GM19193 (cell line): ENCODE results near the gene MYH6.

Source experiments
- POLR2A ChIP-seq: IDR thresholded peaks from 4 replicates; pipeline ENCODE4 v1.6.1; 2011; ENCODE audit not compliant: insufficient read depth, insufficient read length; ENCODE audit errors: extremely low read depth

The MYH6 gene

DNA sequence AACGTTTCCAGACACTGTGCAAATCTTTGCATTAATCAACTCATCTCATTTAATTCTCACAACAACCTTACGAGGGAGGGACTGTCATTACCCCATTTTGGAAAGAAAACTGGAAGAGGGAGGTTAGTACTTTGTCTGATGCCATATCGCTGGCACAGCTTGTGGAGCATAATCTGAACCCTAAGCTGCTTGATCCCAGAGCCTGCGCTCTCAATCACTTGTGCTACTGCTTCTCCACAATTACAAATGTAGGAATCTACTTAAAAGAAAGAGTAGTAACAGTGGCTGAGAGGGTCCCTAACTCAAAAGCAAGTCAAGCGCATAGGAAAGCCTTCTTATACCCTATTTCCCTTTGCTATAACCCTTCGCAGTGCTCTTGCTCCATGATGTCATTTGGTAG is 46.3 kb downstream of the MYH6 start:
- TF ChIP-seq POLR2A, result no peak

DNA sequence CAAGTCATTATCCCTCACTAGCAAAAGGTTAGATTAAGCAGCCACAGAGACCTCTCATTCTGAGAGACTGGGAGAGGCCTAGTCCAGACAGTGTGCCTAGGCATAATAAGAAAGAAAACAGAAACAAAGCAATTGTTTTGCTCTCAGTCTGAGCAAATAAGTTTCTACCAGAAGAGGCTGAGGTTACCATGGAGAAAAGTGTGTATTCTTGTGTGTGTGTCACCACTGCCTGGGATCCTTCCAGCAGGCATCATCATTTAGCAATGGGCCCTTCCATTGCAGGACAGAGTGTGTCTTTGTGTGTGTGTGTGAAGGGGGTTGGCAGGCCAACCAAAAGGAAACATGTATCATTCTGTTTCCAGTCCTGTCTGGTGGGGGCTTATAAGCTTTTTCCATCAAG is 46.8 kb downstream of the MYH6 start:
- TF ChIP-seq POLR2A, result no peak

DNA sequence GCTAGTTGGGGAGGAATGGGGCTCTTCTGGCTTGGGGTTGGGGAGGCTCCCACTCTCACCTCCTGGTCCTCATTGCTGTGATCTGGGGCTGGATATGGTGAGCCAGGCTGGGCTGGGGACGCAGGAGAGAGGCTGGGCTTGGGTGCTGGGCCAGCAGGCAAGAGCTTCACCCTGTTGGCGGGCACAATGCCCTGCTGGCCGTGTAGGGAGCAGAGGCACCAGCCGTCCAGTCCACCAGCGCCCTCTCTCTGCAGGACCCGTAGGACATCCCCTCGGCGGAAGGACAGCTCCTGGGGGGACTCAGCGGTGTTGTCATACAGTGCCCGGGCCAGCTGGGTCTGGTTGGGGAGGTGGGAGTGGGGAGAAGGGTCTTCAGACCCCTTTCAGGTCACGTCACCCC is 47.6 kb downstream of the MYH6 start:
- no peak for TF ChIP-seq POLR2A

DNA sequence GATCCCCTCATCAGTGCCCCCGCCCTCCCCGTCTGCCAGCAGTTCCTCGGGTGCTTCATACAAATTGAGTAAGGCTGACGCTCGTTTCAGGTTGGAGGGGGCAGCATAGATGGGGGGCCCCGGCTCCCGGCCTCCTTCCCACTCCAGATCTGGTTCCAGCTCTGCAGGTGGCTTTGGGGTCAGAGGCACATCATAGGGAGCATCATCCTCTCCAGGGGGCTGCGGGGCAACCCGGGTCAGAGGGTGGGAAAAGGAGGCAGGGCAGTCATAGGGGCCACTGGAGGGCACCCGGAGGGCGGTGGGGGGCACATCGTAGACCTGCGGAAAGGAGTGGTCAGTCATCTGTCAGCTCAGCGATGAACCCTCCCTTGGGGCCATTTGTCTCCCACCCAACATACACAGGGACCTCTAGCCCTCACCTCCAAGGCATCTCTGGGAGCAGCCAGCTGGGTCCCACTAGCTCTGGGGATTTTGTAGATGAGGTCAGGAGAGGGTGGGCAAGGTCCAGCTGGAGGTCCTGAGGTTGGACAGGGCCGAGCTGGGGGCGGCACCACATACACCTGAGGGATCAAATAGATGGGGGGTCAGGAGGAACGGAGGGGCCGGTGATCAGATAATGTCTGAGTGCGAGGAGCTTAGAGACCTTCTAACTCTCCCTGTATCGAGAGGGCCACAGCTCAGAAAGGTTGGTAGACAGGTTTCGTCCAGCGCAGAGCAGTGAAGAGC is 48.2 kb downstream of the MYH6 start:
- no peak for TF ChIP-seq POLR2A

DNA sequence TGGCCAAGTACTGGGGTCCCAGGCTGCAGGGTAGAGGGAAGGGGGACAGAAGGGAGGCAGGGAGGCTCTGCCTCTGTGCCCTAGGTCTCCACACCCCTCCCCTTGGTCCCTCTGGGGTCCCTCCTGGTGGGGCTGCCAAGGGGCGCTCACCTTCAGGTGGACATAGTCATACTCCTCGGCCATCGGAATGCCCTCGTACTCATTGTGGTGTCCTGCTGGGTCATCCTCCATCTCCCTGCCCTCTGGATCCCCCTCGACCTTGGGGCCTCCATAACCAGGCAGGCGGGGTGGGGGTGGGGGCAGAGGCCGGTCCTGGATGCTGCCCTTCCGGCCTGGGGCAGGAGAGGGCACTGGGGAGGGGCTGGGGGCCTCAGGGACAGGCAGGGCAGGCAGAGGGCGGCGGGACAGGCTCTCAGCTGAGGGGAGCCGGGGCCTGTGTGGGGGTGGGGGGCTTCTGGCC is 48.9 kb downstream of the MYH6 start:
- no peak for TF ChIP-seq POLR2A

DNA sequence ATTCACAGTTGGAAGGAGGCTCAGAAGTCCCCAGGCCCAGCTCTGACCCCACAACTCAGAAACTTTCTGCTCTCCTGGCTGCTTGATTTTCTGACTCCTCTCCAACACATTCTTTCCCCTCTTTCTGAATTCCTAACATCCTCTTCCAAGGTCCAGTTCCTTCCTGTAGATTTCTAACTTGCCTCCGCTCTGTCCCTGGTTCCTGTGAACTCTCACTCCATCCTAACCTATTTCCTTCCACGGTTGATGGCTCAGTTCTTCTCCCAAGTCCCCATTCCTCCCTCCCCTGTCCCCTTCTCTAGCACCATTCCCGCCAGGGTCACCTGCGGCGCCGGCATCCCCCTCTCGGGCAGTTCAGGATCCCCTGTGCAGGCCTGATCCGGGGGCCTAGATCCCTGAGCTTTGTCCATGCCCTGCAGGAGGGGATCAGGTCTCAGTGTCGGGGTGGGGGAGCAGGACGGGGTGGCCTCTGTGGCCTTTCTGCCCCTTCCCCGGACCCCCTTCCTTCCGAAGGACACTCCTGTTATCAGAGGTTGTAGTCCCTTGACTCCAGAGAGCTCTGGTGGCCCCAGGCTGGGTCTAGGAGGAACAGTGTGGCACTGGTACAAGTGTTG is 49.4 kb downstream of the MYH6 start:
- TF ChIP-seq POLR2A, result no peak

DNA sequence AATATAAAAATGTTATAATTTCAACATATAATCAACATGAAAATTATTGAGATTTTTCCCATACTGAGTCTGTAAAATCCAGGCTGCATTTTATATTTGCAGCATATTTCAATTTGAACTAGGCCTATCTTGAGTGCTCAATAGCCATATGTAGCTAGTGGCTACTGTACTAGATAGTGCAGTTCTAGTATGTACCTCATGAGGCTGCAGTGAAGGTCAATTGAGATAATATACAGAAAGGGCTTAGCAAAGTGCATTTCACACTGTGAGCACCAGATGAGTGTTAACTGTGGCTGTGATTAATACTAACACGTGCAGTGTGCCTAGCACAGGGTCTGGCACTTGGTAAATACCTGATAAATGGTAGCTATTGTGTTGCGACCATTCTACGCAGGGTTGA is 50.0 kb downstream of the MYH6 start:
- no peak for TF ChIP-seq POLR2A

DNA sequence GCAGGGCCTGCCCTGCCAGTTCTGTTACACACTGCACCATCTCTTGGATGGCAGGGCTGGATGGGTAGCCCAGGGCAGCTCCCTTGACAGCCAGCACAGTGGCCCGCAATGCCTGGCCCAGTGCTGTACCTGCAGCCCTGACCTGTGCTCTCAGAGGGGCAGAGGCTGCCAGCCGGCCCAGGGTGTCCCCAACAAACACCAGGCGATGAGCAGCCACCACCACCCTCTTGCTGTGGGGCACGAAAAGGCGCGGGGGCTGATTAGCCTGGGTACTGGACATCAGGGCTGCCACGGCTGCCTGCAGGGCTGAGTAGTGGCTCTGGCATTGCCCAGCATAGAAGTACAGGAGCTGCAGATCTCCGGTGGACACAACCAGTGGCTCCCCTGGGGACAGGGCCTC is 50.8 kb downstream of the MYH6 start:
- no peak for TF ChIP-seq POLR2A

DNA sequence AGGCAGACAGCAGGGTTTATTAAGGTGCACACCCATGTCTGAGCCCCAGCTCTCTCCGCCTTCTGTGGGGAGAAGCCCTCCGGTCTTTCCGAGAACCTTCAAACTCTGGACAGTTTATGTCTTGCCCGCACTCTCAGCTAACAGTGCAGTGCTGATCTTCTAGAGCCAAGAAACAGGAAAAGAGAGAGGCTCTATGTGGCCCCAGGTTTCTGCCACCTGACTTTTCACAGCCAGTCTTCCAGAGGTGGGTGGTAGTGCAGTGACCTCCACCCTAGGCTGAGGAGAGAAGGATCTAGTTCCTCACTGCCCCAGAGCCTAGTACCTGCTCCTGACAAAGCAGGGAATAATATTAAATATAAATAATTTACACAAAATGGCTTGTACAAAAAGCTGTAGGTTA is 51.4 kb downstream of the MYH6 start:
- TF ChIP-seq POLR2A, result no peak

DNA sequence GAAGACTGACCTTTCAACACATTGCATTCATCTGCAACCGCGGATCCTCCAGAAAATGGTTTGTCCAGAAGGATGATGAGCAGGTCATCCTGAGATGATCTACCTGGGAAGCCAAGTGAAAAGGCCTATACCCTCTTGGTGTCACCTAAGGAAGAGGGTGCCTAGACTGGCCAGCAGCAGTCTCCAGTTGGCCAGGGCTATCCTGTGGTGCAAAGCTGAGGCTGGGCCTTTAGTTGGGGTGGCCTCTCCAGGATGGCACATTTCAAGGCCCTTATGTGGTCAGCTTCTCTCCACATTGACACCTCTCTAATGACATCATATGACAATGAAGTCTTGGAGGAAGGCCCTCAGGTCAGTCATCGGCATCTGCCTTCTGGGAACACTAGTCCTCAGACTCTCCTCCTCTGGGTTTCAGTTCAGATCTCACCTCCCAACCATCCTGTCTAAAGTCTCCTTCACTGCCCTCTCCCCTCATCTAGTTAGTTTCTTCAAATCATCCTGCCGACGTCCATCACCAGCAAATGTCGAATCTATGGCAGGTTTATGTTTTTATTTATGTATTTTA is 52.1 kb downstream of the MYH6 start:
- no peak for TF ChIP-seq POLR2A

DNA sequence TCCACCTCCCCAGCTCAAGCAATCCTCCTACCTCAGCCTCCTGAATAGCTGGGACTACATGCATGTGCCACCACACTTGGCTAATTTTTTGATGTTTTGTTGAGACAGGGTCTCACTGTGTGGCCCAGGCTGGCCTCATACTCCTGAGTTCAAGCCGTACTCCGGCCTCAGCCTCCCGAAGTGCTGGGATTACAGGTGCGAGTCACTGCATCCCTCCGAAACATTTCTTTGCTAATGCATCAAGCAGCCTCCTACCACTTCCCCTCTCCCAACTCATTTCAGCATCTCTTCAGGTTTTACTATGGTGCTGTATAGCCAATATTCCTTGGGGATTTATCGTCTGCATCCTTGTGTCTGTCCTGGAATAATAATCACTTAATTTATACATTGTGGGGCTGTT is 53.1 kb downstream of the MYH6 start:
- no peak for TF ChIP-seq POLR2A

DNA sequence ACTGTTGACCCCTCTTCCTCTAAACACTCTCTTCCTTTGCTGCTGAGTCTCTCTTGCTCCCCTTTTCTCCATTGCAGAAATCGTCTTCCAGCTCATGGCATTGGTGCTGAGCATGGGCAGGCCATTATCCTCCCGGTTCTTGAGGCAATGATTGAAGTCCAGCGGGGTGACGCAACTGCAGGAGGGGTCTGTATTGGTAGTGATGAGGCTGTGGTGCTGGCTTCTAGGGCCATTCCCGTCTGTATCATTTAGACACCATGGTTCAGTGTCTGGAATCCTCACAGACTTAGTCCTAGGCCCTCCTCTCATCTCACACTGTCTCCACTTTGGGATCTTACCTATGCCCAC is 54.7 kb downstream of the MYH6 start:
- no peak for TF ChIP-seq POLR2A

DNA sequence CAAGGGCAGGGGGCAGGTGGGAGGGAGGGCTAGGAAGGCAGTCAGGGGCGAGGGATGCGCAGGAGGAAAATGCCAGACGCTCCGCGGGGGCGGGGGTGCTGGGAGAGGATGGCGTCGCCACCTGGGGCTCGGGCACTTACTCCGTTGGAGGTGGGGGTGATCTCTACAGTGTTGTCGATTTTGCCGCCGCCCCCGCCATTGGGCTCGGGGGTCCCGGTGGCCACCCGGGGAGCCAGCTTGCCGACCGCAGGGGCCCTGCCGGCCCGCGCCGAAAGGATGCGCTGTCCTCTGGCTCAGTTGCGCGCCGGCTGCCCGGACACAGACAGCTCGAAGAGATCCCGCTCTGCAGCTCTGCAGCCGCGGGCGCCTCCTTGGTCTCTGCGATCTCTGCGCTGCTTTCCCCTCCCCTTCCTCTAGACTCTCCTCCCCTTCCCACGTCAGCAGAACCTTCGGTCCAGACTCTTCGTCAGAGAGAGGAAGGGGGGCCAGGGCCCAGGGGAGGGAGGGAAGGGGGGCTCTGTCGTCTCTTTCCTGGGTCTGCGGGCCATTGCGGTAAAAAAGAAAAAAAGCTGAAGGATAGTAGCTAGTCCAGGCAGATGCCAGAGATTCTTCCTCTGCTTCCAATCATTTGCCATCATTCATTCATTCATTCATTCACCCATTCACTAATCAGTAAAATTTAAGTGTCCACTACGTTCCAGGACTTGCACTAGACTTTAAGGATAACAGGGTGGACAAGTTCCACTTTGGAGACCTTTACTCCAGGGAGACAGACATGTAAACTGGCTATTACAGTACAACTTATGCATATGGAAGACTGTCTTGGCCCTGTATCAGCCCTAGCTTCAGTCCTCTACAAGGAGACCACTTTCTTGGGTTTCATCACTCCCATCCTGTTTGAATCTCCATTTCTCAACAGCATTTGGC is 55.3 kb downstream of the MYH6 start, which contains the start of gene SLC22A17:
SLC22A17 (minus strand) TSS at position 382 of the 927 bp plus-strand sequence.
- no peak for TF ChIP-seq POLR2A

DNA sequence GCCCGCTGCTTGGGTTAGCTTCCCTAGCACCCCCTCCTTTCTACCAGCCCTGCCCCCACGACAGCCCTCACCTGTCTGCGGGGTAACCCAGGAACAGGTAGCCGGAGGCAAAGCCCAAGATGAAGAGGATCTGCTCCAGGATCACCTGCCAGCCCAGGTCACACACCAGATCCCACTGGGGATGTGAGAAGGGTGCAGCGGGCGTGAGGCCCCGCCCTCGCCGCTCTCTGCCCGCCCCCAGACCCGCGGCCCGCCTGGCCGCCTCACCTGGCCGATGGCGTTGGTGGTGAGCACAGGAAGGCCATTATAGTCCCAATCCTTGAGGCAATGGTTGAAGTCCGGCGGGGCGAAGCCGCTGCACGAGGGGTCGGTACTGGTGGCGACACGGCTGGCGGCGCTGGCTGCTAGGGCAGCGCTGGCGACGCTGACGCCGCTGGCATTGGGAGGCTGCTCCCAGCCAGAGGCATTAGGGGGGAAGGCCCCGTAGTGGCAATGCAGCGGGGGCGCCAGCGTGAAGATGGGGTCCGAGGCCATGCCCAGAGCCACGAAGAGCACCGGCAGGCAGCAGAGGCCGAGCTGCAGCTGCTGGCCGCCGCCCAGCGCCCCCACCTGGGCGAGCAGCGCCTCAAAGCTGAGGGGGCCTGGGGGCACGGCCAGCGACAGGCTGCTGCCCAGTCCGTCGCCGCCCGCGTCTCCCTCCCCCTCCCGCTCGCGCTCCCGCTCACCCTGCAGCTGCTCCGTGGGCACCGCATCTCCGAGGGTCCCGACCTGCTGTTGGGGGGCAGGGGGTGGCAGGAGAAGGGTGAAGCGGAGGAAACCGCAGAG is 56.2 kb downstream of the MYH6 start:
- no peak for TF ChIP-seq POLR2A
